GM19023 (cell line): ENCODE data around the gene KRT72.
"Not testable (repeated sequence)": the region's sequence is repeated elsewhere in the genome, so short reads cannot be mapped to it uniquely, and the experiment has no call there.

Source experiments
- ATAC-seq: cut with Tn5 transposase; IDR thresholded peaks from one replicate; pipeline ENCODE4 v1.9.1; 2021; ENCODE audit warnings: mild to moderate bottlenecking, moderate library complexity; ENCODE audit not compliant: unreplicated experiment

The KRT72 gene

GRCh38 chr12:52608161-52608560 is 6.9 kb upstream of the KRT72 start:
- ATAC-seq, result no peak

GRCh38 chr12:52607314-52607713 is 6.1 kb upstream of the KRT72 start:
- no peak for ATAC-seq

GRCh38 chr12:52606581-52607218 is 5.4 kb upstream of the KRT72 start:
- ATAC-seq, result no peak

GRCh38 chr12:52606096-52606495 is 4.8 kb upstream of the KRT72 start:
- ATAC-seq, result no peak

- no peak for ATAC-seq
These were observed 4.3 kb upstream of the KRT72 start for GRCh38 chr12:52605542-52605941.

- ATAC-seq, result no peak
These were observed 3.6 kb upstream of the KRT72 start for GRCh38 chr12:52604859-52605258.

GRCh38 chr12:52603314-52603713 is 2.1 kb upstream of the KRT72 start:
- no peak for ATAC-seq

GRCh38 chr12:52602552-52602951 is 1.3 kb upstream of the KRT72 start:
- ATAC-seq, result no peak

GRCh38 chr12:52601671-52602070 is 408 bp upstream of the KRT72 start:
- no peak for ATAC-seq

GRCh38 chr12:52600475-52600874 is 788 bp downstream of the KRT72 start:
- ATAC-seq, result no peak

- no peak for ATAC-seq
These were observed 1.2 kb downstream of the KRT72 start for GRCh38 chr12:52600071-52600470.

GRCh38 chr12:52598966-52599365 is 2.3 kb downstream of the KRT72 start:
- no peak for ATAC-seq

- ATAC-seq, result not testable (repeated sequence)
These were observed 7.0 kb downstream of the KRT72 start for GRCh38 chr12:52594237-52594636.

GRCh38 chr12:52591521-52591920 is 9.7 kb downstream of the KRT72 start:
- ATAC-seq, result no peak

- ATAC-seq, result no peak
These were observed 11.2 kb downstream of the KRT72 start for GRCh38 chr12:52590021-52590420.

GRCh38 chr12:52587563-52587962 is 13.7 kb downstream of the KRT72 start:
- ATAC-seq, result no peak

GRCh38 chr12:52585946-52586345 is 15.3 kb downstream of the KRT72 start:
- ATAC-seq, result no peak

GRCh38 chr12:52585066-52585465 is 16.2 kb downstream of the KRT72 start:
- no peak for ATAC-seq

GRCh38 chr12:52584156-52584682 is 17.0 kb downstream of the KRT72 start:
- no peak for ATAC-seq

- ATAC-seq, result no peak
These were observed 18.2 kb downstream of the KRT72 start for GRCh38 chr12:52582971-52583456.

GRCh38 chr12:52582486-52582885 is 18.8 kb downstream of the KRT72 start:
- no peak for ATAC-seq

GRCh38 chr12:52581481-52581880 is 19.8 kb downstream of the KRT72 start:
- ATAC-seq, result no peak

- no peak for ATAC-seq
These were observed 20.2 kb downstream of the KRT72 start for GRCh38 chr12:52581066-52581465.
